Subcutaneous adipose tissue (tissue), 4 donors: ENCODE results near the gene TNIP1. TPM values are rescaled to one million over a fixed set of nuclear protein-coding genes. Genes with fewer than 3 reads are reported as not detected.

ENCODE experiments used
- total RNA-seq, 4 donors: library from RNA; depleted of rRNA; stranded (reverse); fragments of >200 nt; gene quantifications; one replicate each; pipeline ENCODE4 v1.1.0, GENCODE V29; 2016
- TF ChIP-seq, protein P1 (sequence below): fragments of 450-650 bp; IDR thresholded peaks from one replicate; pipeline ENCODE4 v1.5.1; 2016; ENCODE audit warnings: low read depth, mild to moderate bottlenecking, control low read depth, antibody characterized with exemption, moderate library complexity

The TNIP1 gene
- total RNA-seq, 4 donors from 2014 or later = 97.1 to 376 (median 190) TPM

GRCh38 chr5:151110992-151111391, 30.2 kb upstream of the TNIP1 start:
- TF ChIP-seq, protein P1, sequence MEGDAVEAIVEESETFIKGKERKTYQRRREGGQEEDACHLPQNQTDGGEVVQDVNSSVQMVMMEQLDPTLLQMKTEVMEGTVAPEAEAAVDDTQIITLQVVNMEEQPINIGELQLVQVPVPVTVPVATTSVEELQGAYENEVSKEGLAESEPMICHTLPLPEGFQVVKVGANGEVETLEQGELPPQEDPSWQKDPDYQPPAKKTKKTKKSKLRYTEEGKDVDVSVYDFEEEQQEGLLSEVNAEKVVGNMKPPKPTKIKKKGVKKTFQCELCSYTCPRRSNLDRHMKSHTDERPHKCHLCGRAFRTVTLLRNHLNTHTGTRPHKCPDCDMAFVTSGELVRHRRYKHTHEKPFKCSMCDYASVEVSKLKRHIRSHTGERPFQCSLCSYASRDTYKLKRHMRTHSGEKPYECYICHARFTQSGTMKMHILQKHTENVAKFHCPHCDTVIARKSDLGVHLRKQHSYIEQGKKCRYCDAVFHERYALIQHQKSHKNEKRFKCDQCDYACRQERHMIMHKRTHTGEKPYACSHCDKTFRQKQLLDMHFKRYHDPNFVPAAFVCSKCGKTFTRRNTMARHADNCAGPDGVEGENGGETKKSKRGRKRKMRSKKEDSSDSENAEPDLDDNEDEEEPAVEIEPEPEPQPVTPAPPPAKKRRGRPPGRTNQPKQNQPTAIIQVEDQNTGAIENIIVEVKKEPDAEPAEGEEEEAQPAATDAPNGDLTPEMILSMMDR = no peak

- TF ChIP-seq, protein P1 = no peak
Observed at GRCh38 chr5:151110122-151110681, 29.4 kb upstream of the TNIP1 start.

- TF ChIP-seq, protein P1 = no peak
Observed at GRCh38 chr5:151108566-151108965, 27.7 kb upstream of the TNIP1 start.

- TF ChIP-seq, protein P1 = no peak
Observed at GRCh38 chr5:151107738-151108520, 27.1 kb upstream of the TNIP1 start.

DNA sequence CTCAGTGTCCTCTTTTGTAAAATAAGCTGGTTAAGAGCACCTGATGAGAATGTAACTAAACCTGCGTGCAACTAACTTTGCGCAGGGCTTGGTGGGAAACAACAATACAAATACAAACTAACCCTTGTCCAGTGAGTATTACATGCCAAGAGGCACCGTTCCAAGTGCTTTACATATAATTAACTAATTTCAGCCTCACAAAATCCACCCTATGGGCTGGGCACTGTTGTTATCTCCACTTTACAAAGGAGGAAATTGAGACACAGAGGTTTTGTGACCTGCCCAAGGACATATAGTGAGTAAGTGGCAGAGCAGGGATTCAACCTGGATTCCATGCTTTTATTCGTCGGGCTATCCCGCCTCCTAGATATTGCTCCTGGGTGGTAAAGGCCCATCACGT, 26.2 kb upstream of the TNIP1 start:
- TF ChIP-seq, protein P1 = no peak

DNA sequence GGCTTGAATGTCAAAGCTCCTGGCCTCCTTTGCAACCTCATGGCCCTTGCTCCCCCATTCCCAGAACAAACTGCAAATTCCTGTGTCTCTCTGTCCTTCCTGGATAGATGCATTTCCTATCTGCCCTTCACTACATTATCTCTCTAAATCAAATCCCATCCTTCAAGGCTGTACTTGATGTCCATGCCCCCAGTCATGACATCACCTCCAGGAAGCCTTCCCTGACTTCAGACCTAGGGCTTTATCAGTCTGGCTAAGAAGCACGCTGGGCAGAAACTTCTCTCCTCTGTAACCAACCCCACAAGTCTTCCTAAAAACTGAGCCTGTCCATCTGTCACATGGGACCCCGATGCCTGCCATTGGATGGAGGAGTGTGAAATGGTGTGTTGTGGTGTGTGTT, 25.7 kb upstream of the TNIP1 start:
- TF ChIP-seq, protein P1 = no peak

DNA sequence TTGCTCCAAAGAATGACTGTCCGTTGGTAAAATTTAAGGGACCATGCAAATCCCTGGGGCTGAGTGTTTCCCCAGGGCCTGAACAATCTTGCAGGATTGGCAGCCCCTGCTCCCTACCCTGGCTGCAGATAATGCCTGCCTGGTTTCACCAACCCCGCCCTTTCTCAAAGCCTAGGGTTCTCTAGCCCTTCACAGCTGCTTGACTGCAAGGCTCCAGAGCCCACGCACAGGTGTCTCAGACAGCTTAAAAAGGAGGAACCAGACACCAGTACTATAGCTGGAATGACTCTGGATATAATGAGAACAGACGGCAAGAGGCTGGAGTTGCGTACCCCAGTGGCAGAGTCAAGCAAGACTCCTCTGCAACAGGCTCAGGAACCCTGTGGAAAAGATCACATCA, 25.2 kb upstream of the TNIP1 start:
- TF ChIP-seq, protein P1 = no peak
